Measurements from ENCODE around the gene ATP6V1F.

The ATP6V1F gene

DNA sequence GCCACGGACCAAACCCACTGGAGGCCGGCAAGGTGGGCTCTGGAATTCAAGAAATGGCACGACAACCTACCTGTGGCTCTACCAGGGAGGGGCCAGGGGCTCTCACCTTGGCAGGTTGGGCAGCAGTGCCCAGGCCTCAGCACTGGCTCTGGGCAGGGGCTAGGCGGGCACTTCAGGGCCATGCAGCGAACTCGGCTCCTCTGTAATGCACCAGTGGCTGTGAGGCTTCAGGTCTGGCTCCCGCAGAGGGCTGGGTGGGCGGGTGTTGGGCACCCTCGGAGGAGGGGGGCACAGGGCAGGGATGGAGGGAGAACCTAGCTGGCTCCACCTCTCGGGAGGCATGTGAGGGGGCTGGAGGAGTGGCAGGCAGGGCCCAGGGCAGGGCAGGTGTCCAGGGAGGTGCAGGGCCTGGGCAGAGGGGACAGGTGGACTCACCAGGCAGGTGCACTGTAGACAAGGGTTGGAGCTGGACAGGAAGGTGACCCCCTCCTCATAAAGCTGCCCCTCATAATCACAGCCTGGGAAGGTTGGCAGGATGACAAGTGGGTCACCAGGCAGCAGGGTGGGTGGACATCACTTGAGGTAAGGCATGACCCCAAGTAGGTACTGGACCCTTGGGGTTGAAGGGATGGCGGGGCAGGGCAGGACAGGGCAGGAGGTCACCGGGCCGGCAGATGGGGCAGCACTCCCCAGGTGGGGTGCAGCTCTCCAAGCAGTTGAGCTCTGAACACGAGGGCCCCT lies 41.1 kb downstream of the ATP6V1F start:
- H3K9ac ChIP-seq (ENCODE audit: low read length) = no peak overlapping the region
- no peaks in the 10 kb centered on the region for H3K36me3 ChIP-seq (ENCODE audit: control insufficient read depth, insufficient read depth, low read length, severe bottlenecking)
- H3K9me3 ChIP-seq (ENCODE audit: control insufficient read depth, low read length) = peaks cover 11% of the 10 kb centered on the region
- H3K4me1 ChIP-seq (ENCODE audit: control insufficient read depth, insufficient read depth, low read length) = peaks cover 8% of the 10 kb centered on the region
- peaks cover 27% of the 10 kb centered on the region for H3K27me3 ChIP-seq (replicated peaks; ENCODE audit: control insufficient read depth, insufficient read depth, low read length)
- no peak for DNase-seq (ENCODE audit: low read depth)
- no peak overlapping the region for H3K4me3 ChIP-seq (ENCODE audit: low read length)

DNA sequence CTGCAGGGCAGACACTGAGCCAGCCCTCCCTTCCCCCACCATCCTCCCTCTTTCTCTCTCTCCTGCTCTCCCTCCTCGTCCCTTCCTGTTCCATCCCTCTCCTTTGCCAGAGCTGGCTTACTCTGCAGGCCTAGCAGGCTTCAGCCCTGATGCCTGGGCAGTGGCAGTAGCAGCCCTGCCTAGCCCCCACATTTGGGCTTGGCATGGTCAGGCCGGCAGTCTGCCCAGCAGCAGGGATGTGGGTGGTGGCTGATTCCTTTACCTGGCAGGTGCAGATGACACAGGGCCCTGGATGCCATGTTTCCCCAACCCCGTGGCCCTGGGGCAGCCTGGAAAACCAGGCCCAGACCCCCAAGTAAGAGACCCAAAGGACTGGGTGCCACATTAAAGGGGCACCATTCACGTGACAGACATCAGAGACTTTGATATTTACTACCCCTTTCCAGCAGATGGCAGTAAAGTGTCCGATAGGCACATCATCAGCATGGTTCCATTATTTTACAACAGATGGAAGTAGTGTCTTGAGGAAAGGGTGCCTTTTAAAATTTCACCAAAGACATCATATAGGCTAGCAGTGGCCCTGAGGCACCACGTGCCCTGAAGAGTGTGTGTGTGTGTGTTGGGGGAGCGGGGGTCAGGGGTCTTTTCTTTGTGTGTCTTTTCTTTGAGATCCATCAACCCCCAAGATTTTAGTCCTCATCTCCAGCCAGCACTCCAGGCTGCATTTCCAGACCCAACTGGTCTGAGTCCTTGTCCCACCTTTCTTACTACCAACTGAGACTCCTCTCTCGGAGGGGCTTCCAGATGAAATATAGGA lies 41.9 kb downstream of the ATP6V1F start:
- H3K36me3 ChIP-seq (ENCODE audit: control insufficient read depth, insufficient read depth, low read length, severe bottlenecking) = no peaks in the 10 kb centered on the region

DNA sequence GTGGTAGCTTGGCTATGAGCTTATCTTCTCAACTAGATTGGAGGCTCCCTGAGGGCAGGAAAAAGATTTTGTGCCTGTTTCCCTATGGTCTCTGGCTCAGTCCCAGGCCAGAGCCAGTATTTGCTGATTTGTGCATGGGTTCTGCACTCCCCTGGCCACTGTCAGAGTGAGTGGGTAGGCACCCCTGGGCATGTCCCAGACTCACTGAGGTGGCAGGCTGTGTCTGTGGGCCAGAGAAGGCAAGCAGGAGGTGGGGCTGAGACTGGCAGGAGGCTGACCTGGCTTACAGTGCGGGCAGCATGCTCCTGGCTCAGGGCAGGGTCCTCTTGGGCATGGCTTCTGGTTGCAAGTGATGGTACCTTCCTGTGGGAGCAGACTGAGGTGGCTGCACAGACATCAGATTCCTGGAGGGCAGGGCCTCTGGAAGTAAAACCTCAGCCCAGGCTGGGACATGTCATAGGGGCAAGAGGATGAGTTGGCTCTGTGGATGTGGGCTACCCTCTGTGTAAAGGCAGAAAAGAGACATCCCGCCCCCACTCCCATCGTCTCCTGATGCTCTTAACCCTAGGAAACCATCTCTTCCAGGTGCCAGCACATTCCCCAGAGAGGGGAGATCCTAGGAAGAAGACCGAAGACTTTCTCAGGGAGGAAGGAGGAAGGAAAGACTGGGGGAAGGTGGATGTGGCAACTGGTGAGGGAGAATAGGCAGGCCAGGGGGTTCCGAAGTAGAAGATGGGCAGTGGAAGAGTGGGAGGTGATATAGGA lies 43.5 kb downstream of the ATP6V1F start:
- H3K9ac ChIP-seq (ENCODE audit: low read length) = no peak overlapping the region
- no peak overlapping the region for H3K4me3 ChIP-seq (ENCODE audit: low read length)
- H3K36me3 ChIP-seq (ENCODE audit: control insufficient read depth, insufficient read depth, low read length, severe bottlenecking) = no peaks in the 10 kb centered on the region
- DNase-seq (ENCODE audit: low read depth) = no peak
- no peaks in the 10 kb centered on the region for H3K9me3 ChIP-seq (ENCODE audit: control insufficient read depth, low read length)
- H3K4me1 ChIP-seq (ENCODE audit: control insufficient read depth, insufficient read depth, low read length) = peaks cover 19% of the 10 kb centered on the region
- H3K27me3 ChIP-seq (replicated peaks; ENCODE audit: control insufficient read depth, insufficient read depth, low read length) = peaks cover 48% of the 10 kb centered on the region

More for the DNA sequence above, 41.9 kb downstream of the ATP6V1F start:
- Histone ChIP-seq H3K4me1 (ENCODE audit: control insufficient read depth, insufficient read depth, low read length) (peaks cover 12% of the 10 kb centered on the region), H3K4me3 (ENCODE audit: low read length) (no peak overlapping the region), H3K9me3 (ENCODE audit: control insufficient read depth, low read length) (peaks cover 3% of the 10 kb centered on the region), H3K27me3 (replicated peaks; ENCODE audit: control insufficient read depth, insufficient read depth, low read length) (peaks cover 35% of the 10 kb centered on the region), H3K9ac (ENCODE audit: low read length) (no peak overlapping the region)
- peak; percentile 74 for DNase-seq (ENCODE audit: low read depth)

DNA sequence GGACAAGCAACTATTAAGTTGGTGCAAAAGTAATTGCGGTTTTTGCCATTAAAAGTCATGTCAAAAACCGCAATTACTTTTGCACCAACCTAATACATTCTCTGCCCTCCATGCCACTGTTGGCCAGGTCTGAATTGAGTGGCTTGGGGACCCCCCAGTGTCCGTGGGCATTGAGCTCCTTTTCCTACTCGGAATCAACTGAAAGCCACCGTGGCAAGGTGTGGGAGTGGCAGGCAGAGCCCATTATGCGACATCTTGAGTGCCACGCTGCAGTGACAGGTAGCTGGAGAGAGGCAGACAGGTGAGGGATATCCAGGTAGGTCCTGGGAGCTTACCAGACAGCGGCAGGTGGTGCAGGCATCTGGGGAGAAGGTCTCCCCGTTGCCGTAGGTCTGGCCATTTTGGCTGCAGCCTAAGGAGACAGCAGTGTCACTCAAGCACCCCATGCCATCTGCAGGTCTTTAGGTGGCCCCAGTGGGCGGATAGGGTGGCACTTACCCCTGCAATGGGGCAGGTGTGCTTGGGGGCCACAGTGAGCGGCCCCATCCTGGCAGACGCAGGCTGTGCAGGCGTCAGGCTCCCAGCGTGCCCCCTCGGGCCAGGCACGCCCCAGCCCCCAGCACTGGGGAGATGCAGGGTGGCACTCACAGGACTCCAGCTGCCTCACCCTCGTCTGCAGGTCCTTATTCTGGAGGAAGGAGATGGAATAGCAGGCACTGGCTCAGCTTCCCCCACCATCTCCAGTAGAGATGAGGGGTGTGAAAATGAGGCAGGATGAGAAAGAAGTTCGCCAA lies 44.3 kb downstream of the ATP6V1F start:
- Histone ChIP-seq H3K9me3 (ENCODE audit: control insufficient read depth, low read length) (no peaks in the 10 kb centered on the region), H3K36me3 (ENCODE audit: control insufficient read depth, insufficient read depth, low read length, severe bottlenecking) (no peaks in the 10 kb centered on the region)

DNA sequence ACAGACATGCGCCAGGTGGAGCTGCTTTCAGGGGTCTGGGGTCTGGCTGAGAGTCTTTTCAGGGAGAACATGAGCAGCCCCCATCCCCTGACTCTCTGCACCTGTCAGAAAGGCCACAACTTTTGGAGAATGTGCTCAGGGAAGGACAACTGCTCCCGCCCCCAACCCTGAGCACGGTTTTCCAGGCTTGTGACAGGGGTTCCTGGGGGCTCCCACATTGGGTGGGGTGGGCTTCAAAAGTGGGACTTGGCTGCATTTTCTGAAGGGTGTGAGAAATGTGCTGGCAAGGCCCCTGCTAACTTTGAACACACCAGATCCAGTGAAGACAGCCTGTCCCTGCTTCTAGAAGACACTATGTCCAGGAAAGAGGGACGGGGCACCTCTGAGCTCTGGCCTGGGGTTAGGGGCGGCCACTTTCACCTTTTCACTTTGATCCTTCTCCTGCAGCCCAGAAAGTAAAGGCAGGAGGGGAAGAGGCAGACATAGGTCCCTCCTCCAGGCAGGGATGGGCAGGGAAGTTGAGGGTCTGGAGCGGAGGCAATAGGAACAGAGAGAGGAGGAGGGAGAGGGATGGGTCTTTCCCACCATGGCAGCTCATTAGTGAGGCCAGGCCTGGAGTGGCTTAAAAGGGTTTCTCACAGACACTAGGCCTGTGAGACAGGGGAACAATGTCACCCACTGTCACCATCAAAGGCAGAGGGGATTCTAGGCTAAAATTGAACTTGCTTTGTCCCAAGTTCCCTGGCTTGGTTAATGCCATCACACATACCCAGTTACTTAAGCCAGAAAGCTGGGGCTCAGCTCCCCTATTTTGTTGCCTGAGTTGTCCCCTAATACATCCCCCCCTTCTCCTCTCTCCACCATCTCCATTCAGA lies 46.3 kb downstream of the ATP6V1F start:
- peaks cover 11% of the 10 kb centered on the region for H3K4me1 ChIP-seq (ENCODE audit: control insufficient read depth, insufficient read depth, low read length)
- peaks cover 62% of the 10 kb centered on the region for H3K27me3 ChIP-seq (replicated peaks; ENCODE audit: control insufficient read depth, insufficient read depth, low read length)
- no peak overlapping the region for H3K4me3 ChIP-seq (ENCODE audit: low read length)
- H3K36me3 ChIP-seq (ENCODE audit: control insufficient read depth, insufficient read depth, low read length, severe bottlenecking) = no peaks in the 10 kb centered on the region
- DNase-seq (ENCODE audit: low read depth) = no peak
- H3K9me3 ChIP-seq (ENCODE audit: control insufficient read depth, low read length) = no peaks in the 10 kb centered on the region
- H3K9ac ChIP-seq (ENCODE audit: low read length) = no peak overlapping the region

More for the DNA sequence above, 44.3 kb downstream of the ATP6V1F start:
- Histone ChIP-seq H3K4me3 (ENCODE audit: low read length) (no peak overlapping the region), H3K27me3 (replicated peaks; ENCODE audit: control insufficient read depth, insufficient read depth, low read length) (peaks cover 55% of the 10 kb centered on the region), H3K4me1 (ENCODE audit: control insufficient read depth, insufficient read depth, low read length) (peaks cover 19% of the 10 kb centered on the region), H3K9ac (ENCODE audit: low read length) (no peak overlapping the region)
- no peak for DNase-seq (ENCODE audit: low read depth)

DNA sequence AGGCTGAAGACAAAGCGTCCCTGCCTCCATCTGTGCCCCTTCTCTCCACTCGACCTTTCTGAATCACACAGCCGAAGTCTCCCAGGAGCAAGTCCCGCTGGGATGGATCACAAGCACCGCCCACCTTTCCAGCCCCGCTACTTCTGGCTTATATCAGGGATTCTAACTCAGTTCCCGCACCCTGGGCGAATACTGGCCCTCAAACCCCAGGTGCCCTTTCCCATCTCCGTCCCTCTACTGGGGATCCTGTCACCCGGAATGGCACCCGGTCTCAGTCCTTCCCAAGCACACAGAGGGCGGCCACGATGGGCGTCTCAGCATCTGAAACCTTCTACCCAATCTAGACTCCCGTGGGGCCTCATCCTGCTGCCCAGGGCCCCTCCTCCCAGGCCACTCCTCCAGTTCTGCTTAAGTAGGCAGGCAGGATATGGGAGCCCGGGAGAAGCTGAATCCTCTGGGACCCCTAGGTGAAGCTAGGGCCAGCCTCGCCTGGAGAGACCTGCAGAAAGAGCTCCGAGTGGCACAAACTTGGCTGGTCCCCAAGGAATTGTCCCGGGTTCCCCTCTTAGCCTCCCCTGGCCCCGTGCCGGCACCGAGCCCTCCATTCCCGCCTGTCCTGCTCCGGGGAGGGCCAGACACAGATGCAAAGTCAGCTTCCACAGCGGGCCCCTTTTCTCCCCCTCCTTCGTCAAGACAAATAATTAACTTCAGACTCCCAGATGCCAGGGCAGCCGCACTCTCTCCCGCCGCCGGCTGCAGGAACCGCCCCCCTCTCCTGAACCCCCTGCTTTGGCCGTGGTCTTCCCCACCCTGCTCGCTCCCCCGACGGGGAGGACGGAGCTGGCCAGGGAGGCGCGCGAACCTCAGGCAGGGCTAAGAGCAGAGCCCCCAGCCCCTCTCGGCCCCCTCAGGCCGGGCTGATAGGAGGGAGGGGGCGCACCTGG lies 47.2 kb downstream of the ATP6V1F start:
- H3K36me3 ChIP-seq (ENCODE audit: control insufficient read depth, insufficient read depth, low read length, severe bottlenecking) = no peaks in the 10 kb centered on the region
- peak; percentile 60 for DNase-seq (ENCODE audit: low read depth)
- H3K9me3 ChIP-seq (ENCODE audit: control insufficient read depth, low read length) = no peaks in the 10 kb centered on the region
- peak overlapping the region; percentile 42 for H3K4me3 ChIP-seq (ENCODE audit: low read length)
- peaks cover 71% of the 10 kb centered on the region for H3K27me3 ChIP-seq (replicated peaks; ENCODE audit: control insufficient read depth, insufficient read depth, low read length)
- peaks cover 11% of the 10 kb centered on the region for H3K4me1 ChIP-seq (ENCODE audit: control insufficient read depth, insufficient read depth, low read length)
- H3K9ac ChIP-seq (ENCODE audit: low read length) = no peak overlapping the region

DNA sequence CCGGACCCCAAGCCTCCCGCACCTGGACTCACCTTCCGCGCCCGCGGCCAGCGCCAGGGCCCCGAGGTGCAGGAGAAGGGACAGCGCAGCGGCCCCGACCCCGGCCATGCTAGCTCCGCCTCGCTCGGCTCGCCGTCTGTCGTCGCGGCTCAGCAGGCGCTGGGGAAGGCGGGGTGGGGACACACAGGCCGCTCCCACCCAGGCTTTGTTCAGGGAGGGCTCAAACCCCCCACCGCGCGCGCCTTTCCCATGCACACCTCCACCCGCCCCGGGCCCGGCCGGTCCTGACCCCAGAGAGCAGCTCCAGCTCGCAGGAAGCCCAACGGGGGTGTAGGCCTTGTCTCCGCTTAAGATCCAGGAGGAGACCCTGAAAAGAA lies 47.9 kb downstream of the ATP6V1F start, which contains the start of gene KCP:
Gene KCP (minus strand): TSS at position 141 of the 377 bp plus-strand sequence. CDS start 33 bp downstream, at position 108.
- H3K9me3 ChIP-seq (ENCODE audit: control insufficient read depth, low read length) = no peaks in the 10 kb centered on the region
- peaks cover 71% of the 10 kb centered on the region for H3K27me3 ChIP-seq (replicated peaks; ENCODE audit: control insufficient read depth, insufficient read depth, low read length)
- H3K36me3 ChIP-seq (ENCODE audit: control insufficient read depth, insufficient read depth, low read length, severe bottlenecking) = no peaks in the 10 kb centered on the region
- DNase-seq (ENCODE audit: low read depth) = no peak
- H3K4me1 ChIP-seq (ENCODE audit: control insufficient read depth, insufficient read depth, low read length) = peaks cover 11% of the 10 kb centered on the region
- H3K9ac ChIP-seq (ENCODE audit: low read length) = no peak within 1 kb of the TSS
- peak within 1 kb of the TSS; percentile 42 for H3K4me3 ChIP-seq (ENCODE audit: low read length)

DNA sequence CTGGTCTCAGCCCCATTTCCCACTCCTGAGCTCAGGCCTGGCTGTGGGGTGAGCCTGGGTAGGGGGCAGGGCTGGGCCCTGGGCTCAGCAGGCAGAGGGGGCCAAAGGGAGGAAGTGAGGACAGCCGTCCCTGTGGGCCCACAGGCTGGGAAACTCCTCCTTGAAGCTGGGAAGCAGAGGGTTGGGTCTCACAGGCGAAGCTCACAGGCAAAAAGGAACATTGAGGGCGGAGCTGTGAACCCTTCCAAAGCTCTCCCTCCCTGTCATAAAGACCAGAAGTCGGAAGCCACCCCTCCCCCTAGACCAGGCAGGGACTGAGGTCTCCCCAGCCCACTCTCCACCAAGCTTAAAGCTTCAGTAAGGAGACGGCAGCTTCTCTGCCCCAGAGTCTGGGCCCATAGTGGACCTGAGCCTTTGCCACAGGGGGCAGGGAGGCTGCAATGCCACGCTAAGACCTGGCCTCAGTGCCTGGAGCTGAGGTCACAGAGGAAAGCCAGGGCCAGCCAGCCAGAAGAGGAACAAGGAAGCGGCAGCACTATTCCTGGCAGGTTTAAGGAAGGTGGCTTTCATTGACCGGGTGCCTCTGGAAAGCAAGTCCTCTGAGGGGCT lies 48.9 kb downstream of the ATP6V1F start:
- no peaks in the 10 kb centered on the region for H3K36me3 ChIP-seq (ENCODE audit: control insufficient read depth, insufficient read depth, low read length, severe bottlenecking)
- peaks cover 68% of the 10 kb centered on the region for H3K27me3 ChIP-seq (replicated peaks; ENCODE audit: control insufficient read depth, insufficient read depth, low read length)
- H3K4me3 ChIP-seq (ENCODE audit: low read length) = no peak overlapping the region
- H3K9me3 ChIP-seq (ENCODE audit: control insufficient read depth, low read length) = no peaks in the 10 kb centered on the region
- H3K4me1 ChIP-seq (ENCODE audit: control insufficient read depth, insufficient read depth, low read length) = peaks cover 11% of the 10 kb centered on the region
- DNase-seq (ENCODE audit: low read depth) = no peak
- H3K9ac ChIP-seq (ENCODE audit: low read length) = no peak overlapping the region

DNA sequence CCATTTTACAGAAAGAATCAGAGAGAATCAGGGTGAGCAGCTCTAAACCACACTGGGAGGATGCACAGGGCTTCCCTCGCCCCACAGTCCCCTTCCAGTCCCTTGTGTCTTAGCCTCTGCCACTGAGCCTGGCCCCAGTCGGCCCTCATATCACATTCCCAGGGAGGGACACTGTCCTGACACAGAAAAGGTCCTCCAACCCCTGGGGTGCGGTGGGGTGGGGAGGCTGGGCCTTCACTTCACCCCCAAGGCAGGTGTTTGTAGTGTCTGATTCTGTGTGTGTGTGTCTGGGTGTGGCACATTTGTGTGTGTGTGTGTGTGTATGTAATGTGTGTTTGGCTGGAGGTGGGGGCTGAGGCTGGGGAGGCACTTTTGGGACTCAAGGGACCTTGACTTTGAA lies 49.6 kb downstream of the ATP6V1F start:
- peaks cover 11% of the 10 kb centered on the region for H3K4me1 ChIP-seq (ENCODE audit: control insufficient read depth, insufficient read depth, low read length)
- no peak for DNase-seq (ENCODE audit: low read depth)
- peaks cover 70% of the 10 kb centered on the region for H3K27me3 ChIP-seq (replicated peaks; ENCODE audit: control insufficient read depth, insufficient read depth, low read length)
- H3K4me3 ChIP-seq (ENCODE audit: low read length) = no peak overlapping the region
- H3K9me3 ChIP-seq (ENCODE audit: control insufficient read depth, low read length) = no peaks in the 10 kb centered on the region
- no peak overlapping the region for H3K9ac ChIP-seq (ENCODE audit: low read length)
- no peaks in the 10 kb centered on the region for H3K36me3 ChIP-seq (ENCODE audit: control insufficient read depth, insufficient read depth, low read length, severe bottlenecking)

All from adipocyte (in vitro differentiated cells).